Measurements from ENCODE around the gene SLC12A5. TPM values are rescaled to one million over a fixed set of nuclear protein-coding genes. Genes with fewer than 3 reads are reported as not detected.

Gene SLC12A5
- total and polyA plus RNA-seq, 9 of the 15 experiments (the other 6 are each of a cell fraction or from before 2014, with no cell fraction given), result 0.36 to 7.5 (median 2.1) TPM

GRCh38 chr20:46013829-46014516 lies 15.0 kb upstream of the SLC12A5 start (continued):
- no peak for TF ChIP-seq ETS2 (tag; IDR thresholded peaks at IDR 0.05; ENCODE audit: borderline replicate concordance, poor library complexity, severe bottlenecking)
- no peak for TF ChIP-seq ZNF449 (CRISPR knock-in tag; IDR thresholded peaks at IDR 0.05)
- TF ChIP-seq CBX1 (IDR thresholded peaks at IDR 0.05; ENCODE audit: low read depth), result no peak
- TF ChIP-seq ARHGAP35 (IDR thresholded peaks at IDR 0.05; ENCODE audit: partially characterized antibody), result no peak
- no peak for TF ChIP-seq FOXJ3 (CRISPR knock-in tag; IDR thresholded peaks at IDR 0.05)
- no peak for TF ChIP-seq PURB (CRISPR knock-in tag; IDR thresholded peaks at IDR 0.05; ENCODE audit: low read depth)
- 0 out of 2 replicates have a peak, but pooled peaks have one; percentile 34 for TF ChIP-seq GABPA (tag; conservative IDR thresholded peaks at IDR 0.05; ENCODE audit: low read depth)
- TF ChIP-seq KLF6 (CRISPR knock-in tag; IDR thresholded peaks at IDR 0.05; ENCODE audit: borderline replicate concordance), result no peak
- no peak for TF ChIP-seq ZNF184 (CRISPR knock-in tag; IDR thresholded peaks at IDR 0.05)
- no peak for TF ChIP-seq IRF2 (CRISPR knock-in tag; IDR thresholded peaks at IDR 0.05)
- no peak for TF ChIP-seq ZBTB26 (CRISPR knock-in tag; IDR thresholded peaks at IDR 0.05)
- no peak for TF ChIP-seq ID3 (CRISPR knock-in tag; IDR thresholded peaks at IDR 0.05)
- TF ChIP-seq ID3 (tag; IDR thresholded peaks at IDR 0.05), result 0 out of 2 replicates have a peak, but pooled peaks have one; percentile 39
- TF ChIP-seq RBM14 (IDR thresholded peaks at IDR 0.05; ENCODE audit: borderline replicate concordance, insufficient read depth, low read depth, low read length), result no peak
- no peak for TF ChIP-seq BRD9 (IDR thresholded peaks at IDR 0.05; ENCODE audit: low read depth, partially characterized antibody)
- TF ChIP-seq FOXP1 (CRISPR knock-in tag; IDR thresholded peaks at IDR 0.05), result no peak
- TF ChIP-seq ZZZ3 (IDR thresholded peaks at IDR 0.05), result no peak
- TF ChIP-seq NEUROD1 (IDR thresholded peaks at IDR 0.05; ENCODE audit: borderline replicate concordance, low read depth, low read length, partially characterized antibody), result no peak
- no peak for TF ChIP-seq GTF2B (IDR thresholded peaks at IDR 0.05; ENCODE audit: extremely low read depth, insufficient read length)
- TF ChIP-seq TAF7 (tag; IDR thresholded peaks at IDR 0.05), result no peak
- peak; percentile 41 to 70; a peak in 3 of 4 replicates for TF ChIP-seq MAZ (CRISPR knock-in tag; conservative IDR thresholded peaks at IDR 0.05 in 1 of 2, IDR thresholded peaks at IDR 0.05 in 1 of 2)
- 0 out of 2 replicates have a peak, but pooled peaks have one; percentile 11 for TF ChIP-seq ESRRA (IDR thresholded peaks at IDR 0.05; ENCODE audit: borderline replicate concordance, low read depth)
- no peak for TF ChIP-seq SP1 (CRISPR knock-in tag; IDR thresholded peaks at IDR 0.05)
- TF ChIP-seq ZNF76 (CRISPR knock-in tag; IDR thresholded peaks at IDR 0.05; ENCODE audit: borderline replicate concordance), result no peak
- no peak for TF ChIP-seq RBM25 (IDR thresholded peaks at IDR 0.05; ENCODE audit: low read depth, low read length, severe bottlenecking)
- no peak for TF ChIP-seq WHSC1 (IDR thresholded peaks at IDR 0.05; ENCODE audit: low read length)

All from K562 (cell line).